K562 (cell line): Measurements from ENCODE around the gene HSFX3. TPM values are rescaled to one million over a fixed set of nuclear protein-coding genes. Genes with fewer than 3 reads are reported as not detected.

Source experiments
- BCL6 ChIP-seq: fragments of 250-450 bp; sonication (Bioruptor Pico); IDR thresholded peaks from 2 replicates; pipeline ENCODE4 v1.4.0; 2020
- HCFC1 ChIP-seq: IDR thresholded peaks from 2 replicates; pipeline ENCODE4 v1.6.1; 2012; ENCODE audit warnings: low read depth, low read length, improper control_type of control experiment
- KLF6 ChIP-seq: fragments of 250-450 bp; sonication (Bioruptor Pico); IDR thresholded peaks from 2 replicates; pipeline ENCODE4 v1.4.0; 2020; ENCODE audit warnings: mild to moderate bottlenecking, moderate library complexity, borderline replicate concordance
- ZNF175 ChIP-seq: fragments of 200-800 bp; sonication (Bioruptor generic); IDR thresholded peaks from 2 replicates; pipeline ENCODE4 v1.6.1; 2016; ENCODE audit warnings: low read depth, mild to moderate bottlenecking, missing genetic modification characterization, missing compliant biosample characterization
- polyA plus RNA-seq, 8 experiments: library from polyadenylated mRNA; depleted of rRNA in 4 of 8; stranded (reverse) in 5 of 8; unstranded in 3 of 8; fragments of >200 nt; fragmentation: Nextera tagmentation in 2 of 8; fragmentation: Illumina TruSeq in 1 of 8; extraction: Ambion mirVana in 2 of 8; extraction: Trizol in 1 of 8; gene quantifications; 2 replicates each; pipeline versions ENCODE4 v1.2.1 to v1.2.3, GENCODE V29; 2011 to 2014; ENCODE audit warnings: inconsistent platforms in 1 of 8, missing spikeins in 1 of 8
- total RNA-seq, 7 experiments: library from RNA; depleted of rRNA in 6 of 7; stranded (reverse); fragments of >200 nt in 6 of 7; fragmentation: Illumina TruSeq in 2 of 7; extraction: Trizol in 2 of 7; gene quantifications; 2 replicates each; pipeline versions ENCODE4 v1.2.1 to v1.2.3, GENCODE V29; 2011 to 2021; ENCODE audit warnings: low replicate concordance in 1 of 7
- TF ChIP-seq, protein P1 (sequence below): IDR thresholded peaks from 2 replicates; pipeline ENCODE4 v1.6.1; 2011; ENCODE audit warnings: borderline replicate concordance, low read depth, mild to moderate bottlenecking, moderate library complexity, low read length; ENCODE audit not compliant: insufficient read depth, poor library complexity, severe bottlenecking
- TF ChIP-seq, protein P2 (sequence below): IDR thresholded peaks from 3 replicates; pipeline ENCODE4 v1.6.1; 2011; ENCODE audit warnings: borderline replicate concordance, mild to moderate bottlenecking; ENCODE audit not compliant: insufficient read length, insufficient read depth
- TF ChIP-seq, protein P3 (sequence below): sonication (generic); formaldehyde crosslinking; IDR thresholded peaks from 2 replicates; pipeline ENCODE4 v1.8.0; 2023; ENCODE audit warnings: missing genetic modification reagents, mild to moderate bottlenecking, borderline replicate concordance
- TF ChIP-seq, protein P4 (sequence below): fragments of 250-450 bp; sonication (Bioruptor Pico); IDR thresholded peaks from 2 replicates; pipeline ENCODE4 v1.4.0; 2020
- TF ChIP-seq, protein P5 (sequence below): fragments of 450-650 bp; IDR thresholded peaks from 2 replicates; pipeline ENCODE4 v1.6.1; 2014; ENCODE audit warnings: low read depth, mild to moderate bottlenecking, moderate library complexity, borderline replicate concordance

Gene HSFX3
- total and polyA plus RNA-seq, 9 of the 15 experiments (the other 6 are each of a cell fraction or from before 2014, with no cell fraction given): 0.08 to 0.10 TPM; not detected in 7

DNA sequence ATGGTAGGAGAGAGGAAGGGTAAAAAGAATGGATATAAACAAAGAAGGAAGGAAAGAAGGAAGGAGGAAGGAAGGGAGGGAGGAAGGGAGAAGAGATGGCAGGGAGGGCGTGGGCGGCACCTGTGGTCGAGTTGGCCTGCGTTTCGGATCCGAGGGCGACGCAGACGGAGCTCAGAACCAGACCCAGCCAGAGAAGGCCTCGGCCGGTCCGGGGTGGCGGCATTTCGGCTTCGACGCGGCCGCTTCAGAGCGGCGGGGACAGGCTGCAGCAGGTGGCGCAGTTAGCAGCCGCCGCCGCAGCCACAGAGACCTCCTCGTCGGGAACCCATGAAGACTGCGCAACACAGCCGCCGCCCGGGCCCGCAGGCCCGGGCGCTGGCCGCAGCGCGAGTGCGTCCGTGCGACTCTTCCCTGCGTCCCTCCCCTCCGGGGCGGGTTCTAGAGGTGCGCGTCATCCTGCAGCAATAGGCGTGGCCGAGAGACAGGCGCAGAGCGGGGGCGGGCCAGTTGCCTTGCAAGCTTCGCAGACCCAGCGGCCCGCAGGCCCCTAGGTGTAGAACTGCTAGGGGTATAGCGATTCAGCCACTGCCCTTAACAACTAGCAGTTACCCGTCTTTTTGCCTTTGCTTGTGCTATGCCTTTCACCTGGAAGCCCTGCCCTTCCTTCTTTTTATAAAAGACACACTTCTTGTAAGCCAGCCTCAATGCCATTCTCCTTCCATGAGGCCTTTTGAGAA, 44.6 kb downstream of the HSFX3 start, which contains the start of gene IDS (continued):
- TF ChIP-seq, protein P1, sequence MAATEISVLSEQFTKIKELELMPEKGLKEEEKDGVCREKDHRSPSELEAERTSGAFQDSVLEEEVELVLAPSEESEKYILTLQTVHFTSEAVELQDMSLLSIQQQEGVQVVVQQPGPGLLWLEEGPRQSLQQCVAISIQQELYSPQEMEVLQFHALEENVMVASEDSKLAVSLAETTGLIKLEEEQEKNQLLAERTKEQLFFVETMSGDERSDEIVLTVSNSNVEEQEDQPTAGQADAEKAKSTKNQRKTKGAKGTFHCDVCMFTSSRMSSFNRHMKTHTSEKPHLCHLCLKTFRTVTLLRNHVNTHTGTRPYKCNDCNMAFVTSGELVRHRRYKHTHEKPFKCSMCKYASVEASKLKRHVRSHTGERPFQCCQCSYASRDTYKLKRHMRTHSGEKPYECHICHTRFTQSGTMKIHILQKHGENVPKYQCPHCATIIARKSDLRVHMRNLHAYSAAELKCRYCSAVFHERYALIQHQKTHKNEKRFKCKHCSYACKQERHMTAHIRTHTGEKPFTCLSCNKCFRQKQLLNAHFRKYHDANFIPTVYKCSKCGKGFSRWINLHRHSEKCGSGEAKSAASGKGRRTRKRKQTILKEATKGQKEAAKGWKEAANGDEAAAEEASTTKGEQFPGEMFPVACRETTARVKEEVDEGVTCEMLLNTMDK: peak; percentile 53
- TF ChIP-seq KLF6 (CRISPR knock-in tag) (no peak), HCFC1 (peak; percentile 24; the same call in 1 of the 2 replicates), BCL6 (CRISPR knock-in tag) (no peak), ZNF175 (CRISPR knock-in tag) (0 out of 2 replicates have a peak, but pooled peaks have one; percentile 30)
- TF ChIP-seq, protein P2, sequence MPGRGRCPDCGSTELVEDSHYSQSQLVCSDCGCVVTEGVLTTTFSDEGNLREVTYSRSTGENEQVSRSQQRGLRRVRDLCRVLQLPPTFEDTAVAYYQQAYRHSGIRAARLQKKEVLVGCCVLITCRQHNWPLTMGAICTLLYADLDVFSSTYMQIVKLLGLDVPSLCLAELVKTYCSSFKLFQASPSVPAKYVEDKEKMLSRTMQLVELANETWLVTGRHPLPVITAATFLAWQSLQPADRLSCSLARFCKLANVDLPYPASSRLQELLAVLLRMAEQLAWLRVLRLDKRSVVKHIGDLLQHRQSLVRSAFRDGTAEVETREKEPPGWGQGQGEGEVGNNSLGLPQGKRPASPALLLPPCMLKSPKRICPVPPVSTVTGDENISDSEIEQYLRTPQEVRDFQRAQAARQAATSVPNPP: no peak
- TF ChIP-seq, protein P3, sequence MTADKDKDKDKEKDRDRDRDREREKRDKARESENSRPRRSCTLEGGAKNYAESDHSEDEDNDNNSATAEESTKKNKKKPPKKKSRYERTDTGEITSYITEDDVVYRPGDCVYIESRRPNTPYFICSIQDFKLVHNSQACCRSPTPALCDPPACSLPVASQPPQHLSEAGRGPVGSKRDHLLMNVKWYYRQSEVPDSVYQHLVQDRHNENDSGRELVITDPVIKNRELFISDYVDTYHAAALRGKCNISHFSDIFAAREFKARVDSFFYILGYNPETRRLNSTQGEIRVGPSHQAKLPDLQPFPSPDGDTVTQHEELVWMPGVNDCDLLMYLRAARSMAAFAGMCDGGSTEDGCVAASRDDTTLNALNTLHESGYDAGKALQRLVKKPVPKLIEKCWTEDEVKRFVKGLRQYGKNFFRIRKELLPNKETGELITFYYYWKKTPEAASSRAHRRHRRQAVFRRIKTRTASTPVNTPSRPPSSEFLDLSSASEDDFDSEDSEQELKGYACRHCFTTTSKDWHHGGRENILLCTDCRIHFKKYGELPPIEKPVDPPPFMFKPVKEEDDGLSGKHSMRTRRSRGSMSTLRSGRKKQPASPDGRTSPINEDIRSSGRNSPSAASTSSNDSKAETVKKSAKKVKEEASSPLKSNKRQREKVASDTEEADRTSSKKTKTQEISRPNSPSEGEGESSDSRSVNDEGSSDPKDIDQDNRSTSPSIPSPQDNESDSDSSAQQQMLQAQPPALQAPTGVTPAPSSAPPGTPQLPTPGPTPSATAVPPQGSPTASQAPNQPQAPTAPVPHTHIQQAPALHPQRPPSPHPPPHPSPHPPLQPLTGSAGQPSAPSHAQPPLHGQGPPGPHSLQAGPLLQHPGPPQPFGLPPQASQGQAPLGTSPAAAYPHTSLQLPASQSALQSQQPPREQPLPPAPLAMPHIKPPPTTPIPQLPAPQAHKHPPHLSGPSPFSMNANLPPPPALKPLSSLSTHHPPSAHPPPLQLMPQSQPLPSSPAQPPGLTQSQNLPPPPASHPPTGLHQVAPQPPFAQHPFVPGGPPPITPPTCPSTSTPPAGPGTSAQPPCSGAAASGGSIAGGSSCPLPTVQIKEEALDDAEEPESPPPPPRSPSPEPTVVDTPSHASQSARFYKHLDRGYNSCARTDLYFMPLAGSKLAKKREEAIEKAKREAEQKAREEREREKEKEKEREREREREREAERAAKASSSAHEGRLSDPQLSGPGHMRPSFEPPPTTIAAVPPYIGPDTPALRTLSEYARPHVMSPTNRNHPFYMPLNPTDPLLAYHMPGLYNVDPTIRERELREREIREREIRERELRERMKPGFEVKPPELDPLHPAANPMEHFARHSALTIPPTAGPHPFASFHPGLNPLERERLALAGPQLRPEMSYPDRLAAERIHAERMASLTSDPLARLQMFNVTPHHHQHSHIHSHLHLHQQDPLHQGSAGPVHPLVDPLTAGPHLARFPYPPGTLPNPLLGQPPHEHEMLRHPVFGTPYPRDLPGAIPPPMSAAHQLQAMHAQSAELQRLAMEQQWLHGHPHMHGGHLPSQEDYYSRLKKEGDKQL (CRISPR knock-in tag): no peak
- TF ChIP-seq, protein P4, sequence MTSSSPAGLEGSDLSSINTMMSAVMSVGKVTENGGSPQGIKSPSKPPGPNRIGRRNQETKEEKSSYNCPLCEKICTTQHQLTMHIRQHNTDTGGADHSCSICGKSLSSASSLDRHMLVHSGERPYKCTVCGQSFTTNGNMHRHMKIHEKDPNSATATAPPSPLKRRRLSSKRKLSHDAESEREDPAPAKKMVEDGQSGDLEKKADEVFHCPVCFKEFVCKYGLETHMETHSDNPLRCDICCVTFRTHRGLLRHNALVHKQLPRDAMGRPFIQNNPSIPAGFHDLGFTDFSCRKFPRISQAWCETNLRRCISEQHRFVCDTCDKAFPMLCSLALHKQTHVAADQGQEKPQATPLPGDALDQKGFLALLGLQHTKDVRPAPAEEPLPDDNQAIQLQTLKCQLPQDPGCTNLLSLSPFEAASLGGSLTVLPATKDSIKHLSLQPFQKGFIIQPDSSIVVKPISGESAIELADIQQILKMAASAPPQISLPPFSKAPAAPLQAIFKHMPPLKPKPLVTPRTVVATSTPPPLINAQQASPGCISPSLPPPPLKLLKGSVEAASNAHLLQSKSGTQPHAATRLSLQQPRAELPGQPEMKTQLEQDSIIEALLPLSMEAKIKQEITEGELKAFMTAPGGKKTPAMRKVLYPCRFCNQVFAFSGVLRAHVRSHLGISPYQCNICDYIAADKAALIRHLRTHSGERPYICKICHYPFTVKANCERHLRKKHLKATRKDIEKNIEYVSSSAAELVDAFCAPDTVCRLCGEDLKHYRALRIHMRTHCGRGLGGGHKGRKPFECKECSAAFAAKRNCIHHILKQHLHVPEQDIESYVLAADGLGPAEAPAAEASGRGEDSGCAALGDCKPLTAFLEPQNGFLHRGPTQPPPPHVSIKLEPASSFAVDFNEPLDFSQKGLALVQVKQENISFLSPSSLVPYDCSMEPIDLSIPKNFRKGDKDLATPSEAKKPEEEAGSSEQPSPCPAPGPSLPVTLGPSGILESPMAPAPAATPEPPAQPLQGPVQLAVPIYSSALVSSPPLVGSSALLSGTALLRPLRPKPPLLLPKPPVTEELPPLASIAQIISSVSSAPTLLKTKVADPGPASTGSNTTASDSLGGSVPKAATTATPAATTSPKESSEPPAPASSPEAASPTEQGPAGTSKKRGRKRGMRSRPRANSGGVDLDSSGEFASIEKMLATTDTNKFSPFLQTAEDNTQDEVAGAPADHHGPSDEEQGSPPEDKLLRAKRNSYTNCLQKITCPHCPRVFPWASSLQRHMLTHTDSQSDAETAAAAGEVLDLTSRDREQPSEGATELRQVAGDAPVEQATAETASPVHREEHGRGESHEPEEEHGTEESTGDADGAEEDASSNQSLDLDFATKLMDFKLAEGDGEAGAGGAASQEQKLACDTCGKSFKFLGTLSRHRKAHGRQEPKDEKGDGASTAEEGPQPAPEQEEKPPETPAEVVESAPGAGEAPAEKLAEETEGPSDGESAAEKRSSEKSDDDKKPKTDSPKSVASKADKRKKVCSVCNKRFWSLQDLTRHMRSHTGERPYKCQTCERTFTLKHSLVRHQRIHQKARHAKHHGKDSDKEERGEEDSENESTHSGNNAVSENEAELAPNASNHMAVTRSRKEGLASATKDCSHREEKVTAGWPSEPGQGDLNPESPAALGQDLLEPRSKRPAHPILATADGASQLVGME: no peak
- TF ChIP-seq, protein P5, sequence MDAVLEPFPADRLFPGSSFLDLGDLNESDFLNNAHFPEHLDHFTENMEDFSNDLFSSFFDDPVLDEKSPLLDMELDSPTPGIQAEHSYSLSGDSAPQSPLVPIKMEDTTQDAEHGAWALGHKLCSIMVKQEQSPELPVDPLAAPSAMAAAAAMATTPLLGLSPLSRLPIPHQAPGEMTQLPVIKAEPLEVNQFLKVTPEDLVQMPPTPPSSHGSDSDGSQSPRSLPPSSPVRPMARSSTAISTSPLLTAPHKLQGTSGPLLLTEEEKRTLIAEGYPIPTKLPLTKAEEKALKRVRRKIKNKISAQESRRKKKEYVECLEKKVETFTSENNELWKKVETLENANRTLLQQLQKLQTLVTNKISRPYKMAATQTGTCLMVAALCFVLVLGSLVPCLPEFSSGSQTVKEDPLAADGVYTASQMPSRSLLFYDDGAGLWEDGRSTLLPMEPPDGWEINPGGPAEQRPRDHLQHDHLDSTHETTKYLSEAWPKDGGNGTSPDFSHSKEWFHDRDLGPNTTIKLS: no peak
